GM23338 (cell line): ENCODE results near the gene ARHGEF19. TPM values are rescaled to one million over a fixed set of nuclear protein-coding genes. Genes with fewer than 3 reads are reported as not detected.

ENCODE experiments used
- ATAC-seq: fragments of 200-7000 bp; cut with Tn5 transposase; 3 replicates; pipeline ENCODE4 v1.9.1; 2020
- DNase-seq: peaks from one replicate; pipeline ENCODE4 v3.0.0-alpha.2; 2015; ENCODE audit warnings: low spot score
- H2AFZ ChIP-seq: fragments of 200-600 bp; sonication (generic); 2 replicates; pipeline ENCODE4 v1.8.0; 2016; ENCODE audit warnings: antibody characterized with exemption, mild to moderate bottlenecking, moderate library complexity
- H3F3A ChIP-seq: fragments of 200-600 bp; sonication (generic); replicated peaks from 2 replicates; pipeline ENCODE4 v1.8.0; 2017; ENCODE audit warnings: antibody characterized with exemption, mixed run types, low read depth
- H3K27ac ChIP-seq: fragments of 200-600 bp; sonication (generic); 2 replicates; pipeline ENCODE4 v1.6.1; 2016; ENCODE audit warnings: low read depth
- H3K27me3 ChIP-seq: fragments of 200-600 bp; sonication (generic); 2 replicates; pipeline ENCODE4 v1.8.0; 2016; ENCODE audit warnings: mild to moderate bottlenecking, mixed run types, moderate library complexity; ENCODE audit not compliant: insufficient read depth
- H3K36me3 ChIP-seq: fragments of 200-600 bp; sonication (generic); 2 replicates; pipeline ENCODE4 v1.8.0; 2016; ENCODE audit warnings: mild to moderate bottlenecking; ENCODE audit not compliant: insufficient read depth
- H3K4me1 ChIP-seq: fragments of 200-600 bp; sonication (generic); 2 replicates; pipeline ENCODE4 v1.8.0; 2016; ENCODE audit warnings: mild to moderate bottlenecking, moderate library complexity; ENCODE audit not compliant: insufficient read depth
- H3K4me2 ChIP-seq: fragments of 200-600 bp; sonication (generic); 2 replicates; pipeline ENCODE4 v1.7.1; 2017; ENCODE audit warnings: mixed run types
- H3K4me3 ChIP-seq: fragments of 200-600 bp; sonication (generic); 2 replicates; pipeline ENCODE4 v1.6.1; 2016; ENCODE audit warnings: mixed run types
- H3K79me2 ChIP-seq: fragments of 200-600 bp; sonication (generic); replicated peaks from 2 replicates; pipeline ENCODE4 v1.8.0; 2017; ENCODE audit warnings: mild to moderate bottlenecking; ENCODE audit not compliant: insufficient read depth
- H3K9me2 ChIP-seq: fragments of 200-600 bp; sonication (generic); 2 replicates; pipeline ENCODE4 v1.8.0; 2017; ENCODE audit not compliant: insufficient read depth
- H4K20me1 ChIP-seq: fragments of 200-600 bp; sonication (generic); replicated peaks from 2 replicates; pipeline ENCODE4 v1.8.0; 2017; ENCODE audit warnings: mild to moderate bottlenecking; ENCODE audit not compliant: insufficient read depth
- H3K27ac Mint-ChIP-seq: 2 replicates; pipeline ENCODE4 v1.8.0; 2020; ENCODE audit warnings: inconsistent platforms, mild to moderate bottlenecking, moderate library complexity, mixed read lengths
- H3K27me3 Mint-ChIP-seq: 3 replicates; pipeline ENCODE4 v1.8.0; 2022; ENCODE audit warnings: low read depth, mild to moderate bottlenecking, moderate library complexity, mixed read lengths, inconsistent platforms; ENCODE audit not compliant: insufficient read depth, poor library complexity
- H3K36me3 Mint-ChIP-seq: 3 replicates; pipeline ENCODE4 v1.8.0; 2021; ENCODE audit warnings: low read depth, mild to moderate bottlenecking, inconsistent platforms, moderate library complexity, mixed read lengths
- H3K4me1 Mint-ChIP-seq: 3 replicates; pipeline ENCODE4 v1.8.0; 2020; ENCODE audit warnings: mild to moderate bottlenecking, inconsistent platforms, mixed read lengths
- H3K4me3 Mint-ChIP-seq: 3 replicates; pipeline ENCODE4 v1.8.0; 2021; ENCODE audit warnings: moderate library complexity, mild to moderate bottlenecking, inconsistent platforms, mixed read lengths
- H3K9me3 Mint-ChIP-seq: 3 replicates; pipeline ENCODE4 v1.8.0; 2020; ENCODE audit warnings: moderate library complexity, mild to moderate bottlenecking, inconsistent platforms, mixed read lengths
- CREB1 ChIP-seq: fragments of 250-450 bp; sonication (Bioruptor Pico); IDR thresholded peaks from 2 replicates; pipeline ENCODE4 v1.5.0; 2020; ENCODE audit warnings: low read depth, mild to moderate bottlenecking, moderate library complexity
- CTCF ChIP-seq, 2 experiments: fragments of 200-600 bp in 1 of 2; sonication (generic) in 1 of 2; conservative IDR thresholded peaks; 2 replicates each; pipeline versions ENCODE4 v1.5.1 to v1.6.1; 2016 to 2017; ENCODE audit warnings: antibody characterized with exemption in 2 of 2, low read depth in 2 of 2, mild to moderate bottlenecking in 2 of 2, moderate library complexity in 1 of 2
- ETS1 ChIP-seq: IDR thresholded peaks from 2 replicates; pipeline ENCODE4 v1.6.1; 2016; ENCODE audit warnings: antibody characterized with exemption
- EZH2 ChIP-seq: fragments of 200-600 bp; sonication (generic); IDR thresholded peaks from one replicate; pipeline ENCODE4 v1.8.0; 2017; ENCODE audit warnings: antibody characterized with exemption, mild to moderate bottlenecking, low read depth; ENCODE audit not compliant: unreplicated experiment
- EZH2phosphoT487 ChIP-seq: fragments of 200-600 bp; sonication (generic); IDR thresholded peaks from one replicate; pipeline ENCODE4 v1.8.1; 2018; ENCODE audit warnings: antibody characterized with exemption; ENCODE audit not compliant: unreplicated experiment
- JUNB ChIP-seq: IDR thresholded peaks from one replicate; pipeline ENCODE4 v1.6.1; 2016; ENCODE audit warnings: antibody characterized with exemption; ENCODE audit not compliant: unreplicated experiment
- NANOG ChIP-seq: IDR thresholded peaks from 2 replicates; pipeline ENCODE4 v1.6.1; 2016; ENCODE audit warnings: antibody characterized with exemption, borderline replicate concordance
- POLR2AphosphoS5 ChIP-seq: IDR thresholded peaks from 2 replicates; pipeline ENCODE4 v1.6.1; 2016; ENCODE audit warnings: antibody characterized with exemption, low read depth
- REST ChIP-seq: IDR thresholded peaks from one replicate; pipeline ENCODE4 v1.6.1; 2018; ENCODE audit warnings: antibody characterized with exemption; ENCODE audit not compliant: unreplicated experiment
- STAT1 ChIP-seq: IDR thresholded peaks from one replicate; pipeline ENCODE4 v1.6.1; 2016; ENCODE audit warnings: antibody characterized with exemption; ENCODE audit not compliant: unreplicated experiment
- ZNF114 ChIP-seq: fragments of 250-450 bp; sonication (Bioruptor Pico); IDR thresholded peaks from 2 replicates; pipeline ENCODE4 v1.5.0; 2020; ENCODE audit warnings: mild to moderate bottlenecking, moderate library complexity
- ZNF331 ChIP-seq: fragments of 250-450 bp; sonication (Bioruptor Pico); IDR thresholded peaks from 2 replicates; pipeline ENCODE4 v1.5.0; 2020; ENCODE audit warnings: low read depth, mild to moderate bottlenecking, moderate library complexity
- ZNF462 ChIP-seq: fragments of 250-450 bp; sonication (Bioruptor Pico); IDR thresholded peaks from 2 replicates; pipeline ENCODE4 v1.5.0; 2020; ENCODE audit warnings: mild to moderate bottlenecking, moderate library complexity
- polyA plus RNA-seq: library from polyadenylated mRNA; unstranded; fragments of >200 nt; fragmentation: Nextera tagmentation; extraction: Ambion mirVana; gene quantifications from 2 replicates; pipeline ENCODE4 v1.2.1, GENCODE V29; 2016
- total RNA-seq: library from RNA; depleted of rRNA; stranded (reverse); fragments of >200 nt; shearing (Covaris generic); gene quantifications from 2 replicates; pipeline ENCODE4 v1.2.3, GENCODE V29; 2014

Gene ARHGEF19
- total and polyA plus RNA-seq, 2 experiments from 2014 or later = 19.5 to 46.4 TPM

GRCh38 chr1:16245476-16246196, 33.2 kb upstream of the ARHGEF19 start:
- Histone ChIP-seq H3K9me2 (no peaks in the 10 kb centered on the region), H3K27ac (no peak overlapping the region), H3K79me2 (no peaks in the 10 kb centered on the region), H3K4me3 (no peak overlapping the region), H2AFZ (no peak overlapping the region), H3K36me3 (peaks cover 1% of the 10 kb centered on the region; the same call in 1 of the 2 replicates), H3K4me2 (no peak overlapping the region), H4K20me1 (peaks cover 5% of the 10 kb centered on the region; the same call in 1 of the 2 replicates), H3K4me1 (no peaks in the 10 kb centered on the region), H3K27me3 (no peaks in the 10 kb centered on the region), H3F3A (peaks cover 4% of the 10 kb centered on the region)
- Mint-ChIP-seq H3K27ac (no peak overlapping the region), H3K9me3 (no peaks in the 10 kb centered on the region), H3K4me1 (peaks cover 5% of the 10 kb centered on the region; the same call in 1 of the 3 replicates), H3K36me3 (peaks cover 6% of the 10 kb centered on the region; the same call in 2 of the 3 replicates), H3K4me3 (no peak overlapping the region), H3K27me3 (peaks cover 4% of the 10 kb centered on the region)
- no peak for ATAC-seq
- TF ChIP-seq STAT1 (no peak), CTCF (conservative IDR thresholded peaks at IDR 0.05; ENCODE audit: low read depth in 2 of 2) (no peak), ETS1 (no peak), ZNF331 (CRISPR knock-in tag) (no peak), JUNB (no peak), REST (no peak), NANOG (no peak), ZNF114 (CRISPR knock-in tag) (no peak), EZH2phosphoT487 (no peak), CREB1 (CRISPR knock-in tag) (no peak), EZH2 (no peak), POLR2AphosphoS5 (no peak), ZNF462 (no peak)
- no peak for DNase-seq
